Stimulated activated CD4-positive, alpha-beta T cell treated with anti-CD3 and anti-CD28 coated beads, TNF-alpha, amount 100 ng/mL, for 24 hours (primary cell): Measurements from ENCODE around the gene WBP11.

Source experiments
- DNase-seq, 3 experiments: peaks; one replicate each; pipeline ENCODE4 v3.0.0-alpha.2; 2020; ENCODE audit warnings: low read depth in 3 of 3

WBP11 gene

DNA sequence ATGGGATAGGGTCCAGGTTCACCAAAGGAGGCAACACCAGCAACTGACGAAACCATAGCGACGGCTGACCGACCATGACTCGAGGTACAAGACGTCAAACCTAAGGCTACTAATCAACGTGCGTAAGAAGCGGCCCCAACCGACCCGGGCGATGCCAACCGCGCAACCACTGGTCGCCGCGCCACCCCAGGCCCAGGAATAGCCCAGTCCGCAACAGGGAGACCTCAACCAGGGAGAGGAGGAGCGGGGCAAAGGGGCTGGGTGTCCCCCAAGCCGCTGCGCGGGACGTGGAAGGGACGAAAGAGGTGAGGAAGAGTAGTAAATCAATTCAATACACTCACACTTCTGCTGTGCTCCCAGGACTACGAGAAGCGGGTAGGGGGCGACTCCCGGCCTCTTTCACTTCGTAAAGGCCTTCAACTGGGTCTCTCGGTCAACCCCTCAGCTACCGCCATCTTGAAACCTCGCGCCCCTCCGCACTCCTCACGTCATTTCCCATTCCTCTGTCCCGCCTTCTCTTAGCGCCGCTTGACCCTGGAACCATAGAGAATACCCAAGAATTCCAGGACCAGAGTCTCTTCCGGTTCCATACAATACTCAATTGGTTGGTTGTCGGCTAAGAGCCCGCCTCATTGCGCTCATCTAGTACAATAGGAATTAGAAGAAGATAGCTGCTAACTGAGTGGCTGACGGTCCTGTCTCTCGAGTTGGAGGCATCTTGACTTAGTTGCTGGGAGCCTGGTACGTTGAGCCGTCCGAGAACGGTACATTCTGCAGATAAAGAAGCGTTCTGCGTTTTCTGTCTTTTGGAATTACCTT, at the start of gene WBP11, which contains the start of gene C12orf60:
WBP11 (minus strand) TSS at position 468 of the 819 bp plus-strand sequence. CDS start 2,095 bp downstream, outside the sequence.
C12orf60 (plus strand) TSS at position 660 of the 819 bp plus-strand sequence. CDS start 19,266 bp downstream, outside the sequence.
- peak; percentile 70 to 83 (median 82) for DNase-seq

DNA sequence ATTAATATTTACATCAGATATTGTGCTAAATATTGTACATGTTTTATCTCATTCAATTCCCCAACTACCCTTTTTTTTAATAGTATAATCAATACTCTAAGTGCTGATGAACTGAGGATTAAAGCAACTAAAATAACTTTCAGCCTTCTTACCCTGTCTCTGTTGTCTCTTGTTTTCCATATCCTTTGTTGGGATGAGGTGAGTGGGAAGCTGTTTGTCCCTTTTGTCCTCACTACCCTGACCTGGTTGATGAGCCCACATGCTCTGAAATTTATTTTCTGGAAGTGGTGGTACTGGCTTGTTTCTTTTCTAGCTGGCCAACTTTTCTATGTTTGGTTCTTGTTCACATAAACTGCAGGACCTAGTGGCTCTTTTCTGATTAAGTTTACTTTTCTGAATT, 49.6 kb upstream of the WBP11 start:
- DNase-seq, result no peak

DNA sequence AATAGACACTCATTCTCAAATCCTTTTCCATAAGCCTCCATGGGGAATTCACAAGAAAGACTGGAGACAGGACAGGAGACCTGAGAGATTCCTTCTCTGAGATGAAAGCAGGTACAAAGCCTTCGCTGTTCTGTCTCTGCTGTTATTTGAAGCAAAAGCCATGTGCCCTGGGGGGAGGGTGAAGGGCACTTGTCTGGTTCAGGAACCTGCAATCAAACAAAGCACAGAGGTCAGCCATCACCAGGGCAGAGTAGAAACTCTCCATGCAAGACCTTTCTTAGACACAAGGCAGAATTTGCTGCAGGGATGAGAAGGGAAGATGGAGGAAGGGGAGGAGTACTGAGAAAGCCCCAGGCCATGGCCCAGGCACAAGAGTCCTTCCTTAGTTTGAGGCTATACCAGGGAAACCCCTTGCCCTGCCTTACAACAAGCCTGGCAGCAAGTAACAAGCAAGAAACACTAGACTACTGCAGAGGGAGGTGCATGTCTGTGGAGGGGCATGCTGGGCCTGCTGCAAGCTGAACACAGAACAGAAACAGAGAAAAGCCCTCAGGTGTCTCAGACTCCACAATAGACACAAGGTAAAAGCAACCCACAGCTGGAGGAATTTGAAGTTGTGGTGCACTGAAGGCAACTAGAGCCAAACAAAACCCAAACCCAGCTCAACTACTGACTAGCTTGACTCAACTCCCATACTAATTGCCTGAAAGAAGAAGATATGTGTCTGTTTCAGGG, 47.8 kb upstream of the WBP11 start:
- no peak for DNase-seq

DNA sequence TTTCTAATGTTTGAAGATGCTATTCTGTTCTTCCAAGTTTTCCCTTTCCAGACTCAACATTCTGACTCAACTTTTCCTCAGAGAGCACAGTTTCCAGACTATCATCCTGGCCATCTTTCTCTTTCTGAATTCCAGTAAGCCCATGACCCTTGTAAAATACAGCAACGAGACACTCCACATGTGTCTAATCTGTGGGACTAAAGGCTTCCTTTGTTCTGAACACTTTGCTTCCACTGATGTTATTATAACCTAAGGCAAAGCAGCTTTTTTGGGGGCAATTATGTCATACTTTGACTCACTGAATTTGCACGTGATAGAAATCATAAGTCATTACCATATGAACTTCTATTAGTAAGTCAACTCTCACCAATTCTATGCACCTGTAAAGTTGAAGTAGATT, 46.4 kb upstream of the WBP11 start:
- no peak for DNase-seq

DNA sequence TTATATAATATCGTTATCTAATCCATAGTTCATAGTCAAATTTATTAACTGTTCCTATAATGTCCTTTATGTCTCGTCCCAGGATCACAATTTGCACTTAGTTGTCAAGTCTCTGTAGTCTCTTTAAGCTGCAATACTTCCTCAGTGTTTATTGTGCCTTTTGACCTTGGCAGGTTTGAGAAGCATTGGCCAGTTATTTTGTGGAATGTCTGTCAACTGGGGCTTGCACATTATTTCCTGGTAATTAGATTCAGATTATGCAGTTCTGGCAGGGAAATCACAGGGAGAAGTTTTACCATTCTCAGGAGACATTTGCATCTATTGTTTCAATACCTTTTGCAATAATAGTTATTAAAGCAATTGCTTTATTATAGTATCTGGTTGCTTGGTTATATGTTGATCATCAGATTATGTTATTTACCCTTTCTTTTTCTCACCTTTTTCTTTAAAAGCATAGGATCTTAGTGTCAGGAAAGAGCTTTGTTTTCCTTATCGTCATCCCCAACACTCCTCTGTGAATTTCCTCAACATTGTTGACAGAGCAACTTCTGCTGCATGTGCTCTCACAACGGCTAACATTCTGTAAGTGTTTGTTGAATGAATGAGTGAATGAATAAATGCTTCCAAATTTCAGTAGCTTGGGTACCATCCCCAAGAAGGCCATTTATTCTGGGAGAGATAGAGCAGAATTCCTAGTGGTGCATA, 43.8 kb upstream of the WBP11 start:
- no peak for DNase-seq

DNA sequence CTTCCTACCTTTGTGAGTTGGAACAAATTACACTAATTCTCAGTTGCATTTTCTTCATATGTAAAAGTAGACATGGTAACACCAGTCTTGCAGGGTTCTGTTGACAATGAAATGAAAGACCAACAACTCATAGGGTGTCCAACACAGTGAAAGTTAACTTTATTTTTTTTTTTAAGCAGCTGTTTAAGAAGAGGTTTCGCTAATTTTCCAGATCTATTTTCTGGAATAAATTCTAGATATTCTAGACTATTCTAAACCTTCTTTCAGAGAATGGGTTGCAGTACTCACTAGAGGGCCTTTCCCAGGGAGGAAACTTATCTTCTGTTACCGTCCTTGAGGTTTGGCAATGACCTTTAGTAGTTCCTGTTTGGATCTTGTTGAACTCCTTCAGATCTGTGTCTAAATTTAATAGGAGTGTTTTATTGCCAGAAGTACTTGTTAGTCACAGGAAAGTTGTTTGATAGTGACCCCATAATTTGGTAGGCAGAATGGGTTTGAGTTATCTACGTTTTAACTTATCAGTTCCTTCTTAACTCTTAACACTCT, 42.8 kb upstream of the WBP11 start:
- DNase-seq, result no peak

DNA sequence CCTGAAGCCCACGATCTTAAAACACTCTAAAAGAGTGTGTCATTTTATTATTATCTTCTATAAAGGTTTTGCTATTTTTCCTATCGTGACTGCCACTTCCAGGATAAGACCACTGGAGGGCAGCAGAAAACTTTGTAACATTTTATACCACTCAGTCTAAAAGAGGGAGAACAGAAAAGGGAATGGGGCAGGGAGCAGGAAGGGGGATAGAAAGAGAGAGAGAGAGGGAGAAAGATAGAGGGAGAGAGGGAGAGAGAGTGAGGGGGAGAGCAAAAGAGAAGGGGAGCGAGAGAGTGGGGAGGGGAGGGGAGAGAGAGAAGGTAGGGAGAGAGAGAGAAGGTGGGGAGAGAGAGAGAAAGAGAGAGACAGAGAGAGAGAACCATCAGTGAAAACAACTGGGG, 42.1 kb upstream of the WBP11 start:
- DNase-seq, result peak; percentile 3 to 21 (median 21)

DNA sequence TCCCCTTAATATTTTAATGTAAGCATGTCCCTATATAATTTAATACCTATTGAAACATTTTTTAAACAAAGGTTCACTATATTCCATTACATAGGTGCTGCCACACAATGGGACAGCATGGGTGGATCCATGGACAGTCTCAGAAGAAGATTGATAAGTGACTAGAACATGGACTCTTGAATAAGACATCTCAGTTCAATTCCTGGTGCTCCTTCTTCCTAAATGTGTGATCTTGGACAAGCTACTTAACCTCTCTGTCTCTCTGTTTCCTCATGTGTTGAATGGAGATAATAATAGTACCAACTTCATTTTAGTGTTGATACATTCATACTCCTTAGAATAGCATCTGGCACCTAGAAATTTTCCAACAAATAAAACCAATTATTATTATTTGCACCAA, 41.1 kb upstream of the WBP11 start:
- no peak for DNase-seq

DNA sequence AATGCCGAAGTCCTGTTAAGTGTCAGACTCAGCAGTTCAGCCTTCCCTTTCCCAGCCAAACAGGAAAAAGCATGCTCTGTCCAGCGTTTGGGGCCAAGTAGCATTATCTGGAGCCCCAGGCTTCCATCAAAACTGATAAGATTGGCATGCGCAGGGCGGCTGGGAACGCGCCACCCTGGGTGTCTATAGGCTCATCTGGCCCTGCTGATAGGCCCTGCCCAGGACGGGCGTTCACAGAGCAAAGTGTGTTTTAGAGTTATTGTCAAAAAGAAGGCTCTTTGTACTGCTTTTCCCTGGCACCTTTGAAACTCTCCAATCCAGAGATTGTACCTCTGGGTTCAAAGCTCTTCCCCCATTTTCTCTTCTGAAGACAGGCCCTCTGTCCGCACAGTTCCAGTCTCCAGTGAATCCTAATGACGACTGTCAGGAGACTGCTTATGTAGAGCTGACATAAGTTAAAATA, 40.2 kb upstream of the WBP11 start, which contains the start of gene ART4:
ART4 (minus strand) TSS at position 102 of the 463 bp plus-strand sequence. CDS start 413 bp downstream, outside the sequence.
- no peak for DNase-seq

DNA sequence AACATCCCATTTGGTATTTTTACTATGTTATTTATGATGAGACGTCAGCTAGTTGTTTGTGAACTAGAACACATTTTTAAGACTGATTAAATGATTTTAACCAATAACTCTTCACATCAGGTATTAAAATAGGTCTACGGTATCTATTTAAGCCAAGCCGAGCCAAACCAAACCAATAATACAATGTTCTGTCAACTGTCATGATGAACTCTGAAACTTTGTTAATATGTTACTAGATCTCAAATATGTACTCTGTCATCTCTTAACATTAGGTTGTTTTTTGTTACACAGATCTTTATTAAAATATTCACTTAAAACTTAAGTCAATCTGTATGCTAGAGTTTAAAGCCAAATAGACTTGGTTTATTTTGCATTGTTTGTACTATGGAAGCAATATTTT, 39.0 kb upstream of the WBP11 start:
- DNase-seq, result no peak

DNA sequence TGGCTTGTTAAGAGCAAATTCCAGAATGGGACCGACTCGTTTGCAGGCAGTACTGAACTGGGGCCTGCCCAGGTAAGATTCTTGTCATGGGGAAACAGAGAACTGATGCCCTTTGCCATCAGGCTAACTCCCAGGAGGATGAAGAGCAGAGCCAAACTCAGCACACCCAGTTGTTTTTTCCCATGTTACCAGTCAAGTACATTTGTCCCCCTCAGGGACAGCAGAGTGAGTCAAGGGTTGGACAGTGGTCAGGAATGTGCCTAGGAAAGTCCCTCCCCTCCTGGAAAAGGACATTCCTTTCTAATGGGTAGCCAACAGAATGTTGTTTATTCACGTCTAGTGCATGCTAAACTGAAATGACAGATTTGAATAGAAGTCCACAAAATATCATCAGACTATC, 38.5 kb upstream of the WBP11 start:
- no peak for DNase-seq

DNA sequence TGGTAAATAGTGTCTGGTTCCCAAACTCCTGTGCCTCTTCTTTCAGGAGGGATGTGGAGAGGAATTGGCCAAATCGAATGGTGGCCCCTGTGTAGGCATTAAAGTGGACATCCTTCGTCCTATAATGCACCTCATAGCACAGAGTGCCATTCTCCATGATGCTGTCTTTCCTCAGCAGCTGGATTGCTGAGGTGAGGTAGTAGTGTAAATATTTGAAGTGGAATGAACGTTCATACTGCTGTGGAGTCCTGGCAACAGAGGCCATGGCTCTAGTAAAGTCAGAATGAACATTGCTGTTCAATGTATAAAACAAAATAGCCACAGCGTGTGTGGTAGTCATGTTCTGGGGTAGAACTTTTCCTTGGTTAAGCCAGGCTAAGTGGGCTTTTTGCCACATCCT, 37.3 kb upstream of the WBP11 start:
- no peak for DNase-seq

DNA sequence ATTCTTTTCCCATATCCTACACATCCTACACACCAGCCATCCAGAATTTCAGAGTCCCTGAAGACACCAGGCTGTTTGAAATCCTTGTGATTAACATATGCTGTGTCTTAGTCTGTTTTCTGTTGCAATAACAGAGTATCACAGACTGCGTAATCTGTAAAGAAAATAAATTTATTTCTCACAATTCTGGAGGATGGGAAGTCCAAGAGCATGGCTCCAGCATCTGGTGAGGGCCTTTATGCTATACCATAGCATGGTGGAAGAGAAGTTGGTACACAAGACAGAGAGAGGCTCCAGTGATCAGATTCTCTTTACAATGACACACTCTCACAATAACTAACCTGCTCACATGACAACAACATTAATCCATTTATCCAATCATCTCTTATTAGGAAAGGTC, 36.0 kb upstream of the WBP11 start:
- no peak for DNase-seq

DNA sequence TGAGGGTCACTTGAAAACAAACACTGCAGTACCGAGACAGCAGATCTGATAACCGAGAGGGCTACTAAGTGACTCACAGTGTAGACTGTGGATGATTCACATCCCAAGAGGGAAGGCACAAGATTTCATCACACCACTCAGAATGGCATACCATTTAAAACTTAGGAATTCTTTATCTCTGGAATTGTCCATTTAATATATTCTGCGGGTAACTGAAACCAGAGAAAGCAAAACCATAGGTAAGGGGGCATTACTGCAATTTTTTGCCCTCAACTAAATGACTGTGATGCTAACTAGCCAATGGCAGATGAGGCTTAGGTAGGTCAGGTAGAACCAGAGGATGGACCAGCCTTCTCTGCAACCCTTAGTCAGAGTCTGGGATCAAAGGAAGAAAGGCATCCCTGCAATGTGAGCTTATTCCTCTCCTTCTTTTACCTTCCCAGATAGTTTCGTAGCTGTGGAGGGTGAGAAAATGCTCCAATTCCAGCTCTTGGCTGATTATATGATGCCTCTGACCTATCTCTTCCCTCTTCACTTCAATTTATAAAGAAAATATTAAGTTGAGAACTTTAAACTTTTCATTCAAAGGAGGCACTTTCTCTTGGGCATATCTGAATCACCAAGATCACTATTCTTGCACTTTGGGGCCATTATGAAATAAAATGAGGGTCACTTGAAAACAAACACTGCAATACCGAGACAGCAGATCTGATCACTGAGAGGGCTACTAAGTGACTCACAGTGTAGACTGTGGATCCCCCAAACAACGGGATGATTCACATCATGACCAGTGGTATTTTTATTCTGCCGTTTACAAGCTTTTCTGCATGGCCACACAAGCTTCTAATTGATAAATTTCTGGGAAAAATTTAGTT, 33.3 kb upstream of the WBP11 start:
- DNase-seq, result no peak

DNA sequence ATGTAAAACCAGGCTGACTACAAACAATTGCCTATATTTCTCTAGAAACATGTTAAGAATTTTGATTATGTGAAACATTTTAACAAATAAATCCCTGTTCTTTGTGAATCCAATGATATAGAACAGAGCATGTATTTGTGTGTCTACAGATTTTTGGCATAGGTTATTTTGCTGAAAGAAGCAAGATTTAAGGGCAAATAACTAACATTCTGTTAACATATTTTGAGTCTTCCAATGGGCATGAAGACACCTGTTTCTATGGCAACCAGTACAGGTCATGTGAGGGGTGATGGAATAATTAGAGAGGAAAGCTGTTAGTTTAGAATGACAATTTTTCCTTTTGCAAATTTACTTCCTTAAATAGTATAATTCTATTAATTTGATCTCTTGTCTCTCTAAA, 31.2 kb upstream of the WBP11 start:
- no peak for DNase-seq

DNA sequence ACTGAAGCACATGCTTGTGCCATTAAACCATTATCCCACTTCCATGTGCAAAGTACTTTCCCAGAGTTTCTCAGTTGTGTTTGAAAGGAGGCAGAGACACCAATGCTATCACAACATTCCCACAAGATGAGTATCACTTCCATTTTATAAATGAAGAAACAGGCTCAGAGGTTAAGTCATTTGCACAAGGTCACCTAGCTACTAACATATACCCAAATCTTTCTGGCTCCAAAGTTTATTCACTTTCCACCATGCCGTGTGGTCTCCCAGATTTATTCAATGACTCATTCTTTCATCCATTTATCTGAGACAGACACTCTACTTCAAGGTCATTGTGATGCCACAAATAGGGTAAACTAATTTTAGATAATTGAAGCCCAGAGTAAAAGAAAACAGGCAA, 30.7 kb upstream of the WBP11 start:
- DNase-seq, result no peak

DNA sequence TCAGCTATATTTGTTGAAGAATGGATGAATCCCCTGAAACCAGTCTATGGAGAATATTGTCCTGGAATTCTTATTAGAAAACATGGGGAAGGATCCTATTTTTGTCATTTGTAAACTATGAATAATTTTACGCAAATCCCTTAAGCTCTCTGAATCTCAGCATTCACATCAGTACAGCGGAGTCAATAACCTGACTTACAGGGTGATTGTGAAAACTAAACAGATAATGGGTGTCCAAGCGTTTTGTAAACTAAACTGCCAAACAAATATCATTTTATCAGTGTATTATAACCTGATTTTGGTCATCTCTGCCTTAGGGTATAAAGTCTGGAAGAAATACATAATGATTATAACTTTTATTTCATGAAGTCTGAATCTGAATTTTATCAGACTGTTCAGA, 30.1 kb upstream of the WBP11 start:
- DNase-seq, result no peak

DNA sequence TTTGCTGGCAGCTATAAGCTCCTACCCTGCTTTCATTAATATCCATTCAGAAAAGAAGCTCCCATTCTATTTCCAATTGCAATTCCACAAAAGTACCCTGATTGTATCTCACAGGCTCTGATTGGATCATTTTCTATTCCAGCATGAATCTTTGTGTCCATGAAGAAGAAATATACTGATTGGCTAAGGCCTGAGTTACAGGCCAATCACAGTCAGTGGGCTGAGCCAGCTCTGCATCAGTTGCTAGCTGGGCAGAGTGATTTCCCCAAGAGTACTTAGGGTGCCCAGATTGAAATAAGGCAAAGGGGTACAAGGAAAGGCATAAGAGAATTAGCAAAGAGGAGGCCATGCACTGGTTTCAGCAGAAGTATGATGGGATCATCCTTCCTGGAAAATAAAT, 25.6 kb upstream of the WBP11 start:
- no peak for DNase-seq

DNA sequence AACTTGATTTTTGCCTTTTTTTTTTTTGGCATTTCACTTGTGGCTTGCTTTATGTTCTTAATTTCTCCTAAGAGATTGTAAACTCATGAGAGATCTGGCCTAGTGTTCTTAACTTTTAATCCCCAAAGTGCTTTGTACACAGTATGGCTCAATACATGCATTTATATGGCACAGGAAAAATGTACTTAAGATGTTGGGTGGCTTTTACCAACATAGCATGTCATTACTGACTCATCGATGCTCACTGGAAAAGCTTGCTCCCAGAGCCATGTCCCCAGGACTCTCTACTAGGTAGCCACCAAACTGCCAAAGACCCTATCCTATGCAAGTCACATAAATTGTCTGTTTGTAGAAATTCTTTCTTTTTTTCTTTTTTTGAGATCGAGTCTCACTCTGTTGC, 23.8 kb upstream of the WBP11 start:
- DNase-seq, result no peak

DNA sequence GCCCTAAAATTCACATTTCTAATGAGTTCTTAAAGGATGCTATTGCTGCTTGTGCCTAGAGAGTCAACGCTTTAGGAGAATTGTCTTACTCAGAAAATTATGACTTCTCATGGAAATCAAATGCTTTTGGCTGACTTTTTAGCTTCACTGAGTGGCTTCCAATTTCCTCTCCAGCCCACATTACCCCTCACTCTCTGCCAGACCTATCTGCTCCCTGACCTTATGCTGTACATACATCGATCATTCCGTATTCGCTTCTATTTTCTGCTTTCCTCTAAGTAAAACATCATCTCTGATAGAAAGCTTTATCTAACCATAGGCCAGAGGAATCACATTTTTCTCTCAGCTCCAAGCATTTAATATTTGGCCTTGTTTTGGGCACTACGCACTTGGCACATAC, 23.2 kb upstream of the WBP11 start:
- DNase-seq, result no peak

DNA sequence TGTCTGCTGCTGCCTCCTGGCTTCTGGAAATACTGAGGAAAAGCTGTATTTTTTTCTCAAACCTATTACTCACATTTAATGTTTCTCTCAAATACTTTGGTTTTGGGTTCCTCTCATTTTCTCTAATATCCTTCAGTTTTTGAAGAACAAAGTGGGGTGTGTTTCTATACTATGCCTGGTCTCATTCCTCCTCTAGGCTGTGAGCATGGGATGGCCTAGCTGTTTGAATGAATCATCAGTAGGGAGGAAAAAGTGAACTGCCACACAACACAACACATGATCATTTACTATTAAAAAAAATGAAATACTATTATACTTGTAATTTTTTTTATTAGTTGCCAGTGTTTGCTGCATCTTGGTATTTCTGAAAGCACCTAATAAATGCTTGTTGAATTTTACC, 22.0 kb upstream of the WBP11 start:
- no peak for DNase-seq
